AG04450 (cell line): Measurements from ENCODE around the gene TIGD3. TPM values are rescaled to one million over a fixed set of nuclear protein-coding genes. Genes with fewer than 3 reads are reported as not detected.

Experiments used
- CTCF ChIA-PET: fragments of 300-600, 350-600 bp; formaldehyde crosslinking; extraction: SDS; loops from one replicate; lab custom pipeline; 2022; ENCODE audit warnings: antibody characterized with exemption, inconsistent platforms; lab: Charles Lee
- POLR2A ChIA-PET: fragments of 350-600 bp; formaldehyde crosslinking; extraction: SDS; loops from one replicate; lab custom pipeline; 2021; ENCODE audit warnings: antibody characterized with exemption, inconsistent platforms; lab: Yijun Ruan, JAX
- DNase-seq: peaks from one replicate; pipeline ENCODE4 v3.0.0-alpha.2; 2011; ENCODE audit warnings: low read depth, low spot score
- H3K27ac ChIP-seq: one replicate; pipeline ENCODE4 v1.5.1; 2012; ENCODE audit warnings: low read depth, low read length, control low read depth
- H3K27me3 ChIP-seq: one replicate; pipeline ENCODE4 v1.6.0; 2012; ENCODE audit warnings: low read length; ENCODE audit not compliant: control insufficient read depth, insufficient read depth
- H3K4me3 ChIP-seq: 2 replicates; pipeline ENCODE4 v1.5.1; 2011; ENCODE audit warnings: mild to moderate bottlenecking, low read depth, low read length, control low read depth
- H3K9me3 ChIP-seq: 2 replicates; pipeline ENCODE4 v1.5.1; 2012; ENCODE audit warnings: low read length; ENCODE audit not compliant: control insufficient read depth, insufficient read depth
- CTCF ChIP-seq: IDR thresholded peaks from 2 replicates; pipeline ENCODE4 v1.5.1; 2011; ENCODE audit warnings: low read depth, low read length, control low read depth, inconsistent platforms
- polyA plus RNA-seq: library from polyadenylated mRNA; depleted of rRNA; stranded (reverse); fragments of >200 nt; gene quantifications from 2 replicates; pipeline ENCODE4 v1.2.3, GENCODE V29; 2011; rRNA removed

Gene TIGD3
- polyA plus RNA-seq, 1 experiment = 0.07 TPM

DNA sequence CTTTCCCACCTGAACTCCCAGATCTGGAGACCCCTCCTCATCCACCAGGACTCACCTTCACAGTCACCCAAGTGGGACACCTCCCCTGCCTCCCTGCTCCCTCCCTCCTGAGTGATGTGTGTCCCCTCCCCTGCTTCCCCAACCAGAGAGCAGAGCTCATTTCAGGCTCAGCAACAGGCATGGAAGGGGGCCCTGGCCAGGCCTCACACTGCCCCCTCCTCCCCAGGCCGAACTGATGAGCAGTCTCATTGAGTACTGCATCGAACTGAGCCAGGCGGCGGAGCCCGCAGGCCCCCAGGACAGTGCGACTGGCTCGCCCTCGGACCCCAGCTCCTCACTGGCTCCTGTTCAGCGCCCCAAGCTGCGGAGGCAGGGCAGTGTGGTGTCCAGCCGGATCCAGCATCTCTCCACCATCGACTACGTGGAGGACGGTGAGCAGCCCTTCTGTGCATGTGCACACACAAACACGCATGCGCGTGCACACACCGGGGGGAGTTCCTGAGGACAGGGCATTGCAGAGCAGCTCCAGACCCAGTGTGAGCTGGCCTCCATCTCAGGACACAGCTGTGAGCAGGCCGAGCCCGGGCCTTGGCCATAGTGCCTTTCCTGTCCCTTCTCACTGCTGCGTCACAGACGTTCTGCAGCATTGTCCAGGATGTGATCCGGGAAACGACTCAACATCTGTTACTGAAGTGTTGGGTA, 50.2 kb downstream of the TIGD3 start:
- no peaks in the 10 kb centered on the region for H3K27me3 ChIP-seq
- ChIA-PET POLR2A (no interaction called here), CTCF (interaction anchor here (0.7 to 3.0 kb wide), 2 partner anchors 12 kb away, joined by 3 to 18 read pairs; no protein-coding TSS in a partner anchor)
- H3K4me3 ChIP-seq = no peak overlapping the region
- DNase-seq = no peak
- H3K9me3 ChIP-seq = no peaks in the 10 kb centered on the region
- no peak overlapping the region for H3K27ac ChIP-seq
- TF ChIP-seq CTCF = no peak

Other genes with a start within 250 kb of the TIGD3 start
- gene TM7SF2, start 242.9 kb upstream of the TIGD3 start, polyA plus RNA-seq = 10.3 and 15.1 TPM in 2 replicates
- gene ZNHIT2, start 237.1 kb upstream of the TIGD3 start, polyA plus RNA-seq = 3.1 and 3.6 TPM in 2 replicates
- 426 and 504 TPM in 2 replicates for gene FAU, start 232.6 kb upstream of the TIGD3 start, polyA plus RNA-seq
- 54.2 and 55.7 TPM in 2 replicates for gene MRPL49, start 232.4 kb upstream of the TIGD3 start, polyA plus RNA-seq
- 18.7 and 27.7 TPM in 2 replicates for gene SYVN1, start 220.2 kb upstream of the TIGD3 start, polyA plus RNA-seq
- gene SPDYC, start 184.5 kb upstream of the TIGD3 start, polyA plus RNA-seq = not detected in 2 replicates
- 84.1 and 123 TPM in 2 replicates for gene CAPN1, start 172.8 kb upstream of the TIGD3 start, polyA plus RNA-seq
- gene POLA2, start 92.8 kb upstream of the TIGD3 start, polyA plus RNA-seq = 10.4 and 14.1 TPM in 2 replicates
- gene CDC42EP2, start 39.9 kb upstream of the TIGD3 start, polyA plus RNA-seq = 14.3 and 21.1 TPM in 2 replicates
- gene DPF2, start 20.9 kb upstream of the TIGD3 start, polyA plus RNA-seq = 43.7 and 52.0 TPM in 2 replicates
- gene SLC25A45, start 27.9 kb downstream of the TIGD3 start, polyA plus RNA-seq = 0.76 and 1.4 TPM in 2 replicates
- gene FRMD8, start 31.9 kb downstream of the TIGD3 start, polyA plus RNA-seq = 10.7 and 14.1 TPM in 2 replicates
- 72.3 and 83.3 TPM in 2 replicates for gene NEAT1, start 68.0 kb downstream of the TIGD3 start, polyA plus RNA-seq
- 1,149 and 1,465 TPM in 2 replicates for gene MALAT1, start 144.3 kb downstream of the TIGD3 start, polyA plus RNA-seq
- 60.9 and 90.0 TPM in 2 replicates for gene SCYL1, start 170.3 kb downstream of the TIGD3 start, polyA plus RNA-seq
- 25.3 and 49.2 TPM in 2 replicates for gene LTBP3, start 203.6 kb downstream of the TIGD3 start, polyA plus RNA-seq
- gene ZNRD2, start 215.7 kb downstream of the TIGD3 start, polyA plus RNA-seq = 23.5 and 44.3 TPM in 2 replicates
- 28.8 and 40.8 TPM in 2 replicates for gene FAM89B, start 217.8 kb downstream of the TIGD3 start, polyA plus RNA-seq
- 11.3 and 15.2 TPM in 2 replicates for gene EHBP1L1, start 221.3 kb downstream of the TIGD3 start, polyA plus RNA-seq
- gene KCNK7, start 241.0 kb downstream of the TIGD3 start, polyA plus RNA-seq = 0.17 TPM in 1 of 2 replicates, not detected in the other